Measurements from ENCODE around the gene ACAP2.

- TF ChIP-seq CTCF (IDR thresholded peaks at IDR 0.05; ENCODE audit: low read depth, low read length) (no peak), POLR2A (IDR thresholded peaks at IDR 0.05; ENCODE audit: extremely low read depth, insufficient read length) (no peak), MYC (IDR thresholded peaks at IDR 0.05; ENCODE audit: low read depth, low read length) (no peak), MAX (IDR thresholded peaks at IDR 0.05; ENCODE audit: low read depth, low read length) (no peak)
Observed at GRCh38 chr3:195263193-195263924, 179.5 kb downstream of the ACAP2 start.

Measured in NB4 (cell line).